HG03108 (cell line): ENCODE data around the gene GKAP1.
"Not testable (repeated sequence)": the region's sequence is repeated elsewhere in the genome, so short reads cannot be mapped to it uniquely, and the experiment has no call there.

Source experiments
- ATAC-seq: cut with Tn5 transposase; IDR thresholded peaks from one replicate; pipeline ENCODE4 v1.9.1; 2021; ENCODE audit warnings: moderate library complexity; ENCODE audit not compliant: unreplicated experiment

GKAP1 gene

DNA sequence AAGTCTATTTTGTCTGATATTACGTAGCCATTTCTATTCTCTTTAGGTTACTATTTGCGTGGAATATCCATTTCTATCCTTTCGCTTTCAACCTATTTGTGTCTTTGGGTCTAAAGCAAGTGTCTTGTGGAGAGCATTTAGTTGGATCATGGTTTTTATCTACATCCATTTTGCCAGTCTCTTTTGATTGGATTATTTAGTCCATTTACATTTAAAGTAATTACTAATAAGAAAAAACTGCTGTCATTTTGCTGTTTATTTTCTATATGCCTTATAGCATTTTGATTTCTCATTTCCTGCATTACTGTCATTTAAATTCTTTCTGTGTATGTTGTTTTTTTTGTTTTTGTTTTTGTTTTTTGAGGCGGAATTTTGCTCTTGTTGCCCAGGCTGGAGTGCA, 83.8 kb downstream of the GKAP1 start:
- ATAC-seq = no peak

GRCh38 chr9:83728591-83729368, 88.8 kb downstream of the GKAP1 start:
- not testable (repeated sequence) for ATAC-seq

DNA sequence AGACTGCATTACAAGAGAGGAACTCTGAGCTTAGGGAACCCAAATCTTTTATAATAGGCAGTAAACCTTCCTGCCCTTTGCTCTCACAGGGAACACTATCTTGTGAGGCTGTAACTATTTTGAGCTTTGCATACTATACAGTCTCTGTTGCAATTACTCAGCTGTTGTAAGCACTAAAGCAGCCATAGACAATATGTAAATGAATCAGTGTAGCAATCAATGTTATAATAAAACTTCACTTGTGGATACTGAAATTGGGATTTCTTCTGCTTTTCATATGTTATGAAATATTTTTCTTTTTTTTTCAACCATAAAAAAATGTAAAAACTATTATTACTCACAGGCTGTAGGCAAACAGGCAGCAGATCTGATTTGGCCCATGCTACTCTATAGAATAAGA, 93.1 kb downstream of the GKAP1 start:
- ATAC-seq = no peak

DNA sequence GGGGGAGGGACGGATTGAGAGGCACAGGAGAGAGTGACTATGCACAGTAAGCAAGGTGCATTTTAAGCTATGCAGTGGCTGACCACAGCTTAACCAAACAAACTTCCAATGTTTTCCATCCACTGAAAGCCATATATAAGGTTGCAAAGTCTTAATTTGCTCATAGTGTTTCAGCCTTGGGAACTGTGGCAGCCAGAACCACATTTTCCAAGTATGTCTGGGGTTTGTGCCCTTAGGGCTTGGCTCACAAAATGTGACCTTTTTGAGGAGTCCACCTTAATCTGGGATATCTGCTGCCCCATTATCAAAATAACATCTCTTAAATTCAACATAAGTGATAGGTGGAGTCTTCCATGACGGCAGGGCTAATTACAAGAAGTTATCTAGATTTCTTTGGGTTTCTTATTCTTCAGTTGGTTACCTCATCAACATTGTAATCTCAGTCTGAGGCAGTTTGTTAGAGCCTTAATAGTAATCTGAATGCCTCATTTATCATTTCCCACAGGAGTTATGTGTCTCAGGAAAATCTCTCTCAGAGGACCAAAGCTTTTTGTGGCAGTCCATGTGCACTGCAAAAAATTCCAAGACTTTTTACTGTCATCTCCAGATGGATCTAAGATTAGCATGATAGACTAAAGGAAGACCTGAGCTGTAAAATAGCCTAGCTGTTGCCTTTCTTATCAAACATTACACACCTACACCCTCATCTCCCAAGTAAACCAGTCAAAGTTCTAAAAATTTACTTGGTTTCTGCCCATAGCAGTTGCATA, 94.7 kb downstream of the GKAP1 start:
- no peak for ATAC-seq

GRCh38 chr9:83721509-83721908, 96.1 kb downstream of the GKAP1 start:
- ATAC-seq = no peak

DNA sequence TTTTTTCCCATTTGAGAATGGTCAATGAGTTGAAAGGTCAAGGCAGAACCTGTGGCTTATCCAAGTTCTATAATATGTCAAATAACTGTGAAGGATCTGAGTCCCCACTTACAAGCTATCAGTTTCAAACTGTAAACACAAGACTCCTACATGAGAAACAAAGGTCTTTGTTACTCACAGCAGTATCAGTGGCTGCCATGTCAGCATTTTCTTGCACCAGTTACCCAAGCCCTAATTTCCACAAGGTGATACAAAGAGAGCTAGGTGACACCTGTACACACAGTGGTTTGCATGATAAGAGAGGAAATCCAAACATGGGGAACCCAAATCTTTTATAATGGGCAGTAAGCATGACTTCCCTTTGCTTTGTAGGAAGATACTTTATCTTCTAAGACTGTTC, 101.8 kb downstream of the GKAP1 start:
- ATAC-seq = no peak

DNA sequence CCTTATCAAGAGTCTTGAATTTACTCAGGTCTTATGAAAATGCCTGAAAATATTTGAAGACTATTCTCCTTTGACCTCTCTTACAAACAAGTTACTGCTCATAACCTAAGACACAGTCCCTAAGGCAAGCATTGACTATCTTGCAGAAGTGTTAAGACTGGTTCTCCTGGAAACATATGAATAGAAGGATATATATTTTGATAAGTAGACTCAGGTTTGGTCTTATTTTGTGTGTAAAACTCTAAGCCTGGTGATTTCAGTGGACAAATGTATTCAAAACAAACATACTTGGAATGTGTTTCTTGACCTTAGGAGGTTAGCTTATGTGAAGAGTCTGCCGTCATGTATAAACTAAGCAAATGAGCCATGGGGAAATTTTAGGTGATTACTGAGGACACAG, 102.3 kb downstream of the GKAP1 start:
- ATAC-seq = no peak

GRCh38 chr9:83714329-83714728, 103.2 kb downstream of the GKAP1 start:
- no peak for ATAC-seq

- ATAC-seq = peak; percentile 51
Observed at GRCh38 chr9:83708515-83709158, 108.9 kb downstream of the GKAP1 start.

DNA sequence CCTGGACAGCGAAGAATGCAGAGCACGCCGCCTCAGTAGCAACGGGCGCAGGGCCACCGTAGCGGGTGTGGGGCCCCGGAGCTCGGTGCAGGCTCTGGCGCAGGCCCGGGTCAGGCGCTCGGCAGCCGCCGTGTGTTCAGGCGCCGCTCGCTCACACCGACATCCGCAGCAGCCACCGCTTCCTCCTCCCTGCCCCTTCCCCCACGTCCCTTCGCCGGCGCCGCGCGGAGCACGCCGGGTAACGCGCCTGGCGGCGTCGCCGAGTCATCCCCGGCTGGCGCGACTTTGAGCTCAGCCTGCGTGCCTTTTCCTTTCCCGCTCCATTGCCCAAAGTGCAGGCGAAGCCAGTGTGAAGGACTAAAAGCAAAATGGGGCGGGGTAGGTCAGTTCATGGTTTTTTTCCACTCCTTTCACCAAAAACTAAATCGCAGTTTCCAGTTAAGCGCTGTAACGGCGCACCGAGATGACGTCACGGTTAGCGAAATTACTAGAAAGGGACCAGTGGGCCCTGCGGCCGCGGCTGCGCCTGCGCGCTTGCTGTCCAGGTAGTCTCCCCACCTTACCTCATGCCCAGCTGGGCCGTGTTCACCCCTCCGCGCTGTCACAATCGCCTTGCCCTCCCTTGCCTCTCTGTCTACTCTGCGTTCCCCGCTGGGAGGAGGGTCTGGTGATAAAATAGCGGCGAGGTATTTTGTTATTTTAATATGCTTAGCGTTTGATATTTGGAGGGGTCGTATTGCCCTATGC, 109.6 kb downstream of the GKAP1 start, which contains the start of gene UBQLN1:
UBQLN1 (minus strand) TSS at position 191 of the 747 bp plus-strand sequence. CDS start 279 bp downstream, outside the sequence.
- peak; percentile 78 for ATAC-seq

GRCh38 chr9:83707518-83707767, 110.1 kb downstream of the GKAP1 start:
- peak; percentile 34 for ATAC-seq

DNA sequence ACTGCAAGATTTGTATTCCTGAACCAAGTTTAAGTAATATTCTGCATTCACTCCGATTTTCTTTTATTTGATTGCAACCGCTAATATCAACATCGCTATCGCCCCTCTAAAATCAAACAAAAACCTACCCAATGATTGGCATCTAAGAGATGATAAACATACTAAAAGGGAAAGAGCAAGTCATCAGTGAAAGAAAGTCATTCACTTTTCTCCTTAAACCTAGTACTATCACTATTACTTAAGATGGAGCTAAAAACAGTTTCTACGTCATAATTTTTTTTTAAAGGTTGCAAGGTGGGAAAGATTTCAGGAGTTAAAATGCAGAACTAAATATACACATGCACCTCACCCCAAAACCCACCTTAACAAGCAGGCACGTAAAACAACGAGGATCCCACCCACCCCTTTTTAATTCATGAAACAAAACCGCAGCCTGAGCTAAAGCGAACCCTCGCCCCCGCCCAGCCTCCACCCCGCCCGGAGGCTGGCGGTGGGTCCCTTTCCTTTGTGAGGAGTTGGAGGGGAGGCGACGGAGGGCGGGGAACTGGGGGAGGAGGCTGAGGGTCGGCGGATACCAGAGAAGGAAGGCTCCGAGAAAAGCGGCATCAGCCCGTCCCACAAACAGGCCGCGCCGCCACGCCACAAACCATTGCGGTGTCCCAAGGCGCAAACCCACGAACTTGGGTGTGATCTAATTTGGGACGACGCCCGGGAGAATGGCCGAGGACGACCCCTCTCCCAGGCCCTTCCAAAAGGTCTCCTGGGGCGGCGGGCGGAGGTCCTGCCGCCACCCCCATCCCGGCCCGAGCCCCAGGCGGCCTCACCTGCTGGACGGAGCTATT, 110.7 kb downstream of the GKAP1 start:
- peak; percentile 9 for ATAC-seq

DNA sequence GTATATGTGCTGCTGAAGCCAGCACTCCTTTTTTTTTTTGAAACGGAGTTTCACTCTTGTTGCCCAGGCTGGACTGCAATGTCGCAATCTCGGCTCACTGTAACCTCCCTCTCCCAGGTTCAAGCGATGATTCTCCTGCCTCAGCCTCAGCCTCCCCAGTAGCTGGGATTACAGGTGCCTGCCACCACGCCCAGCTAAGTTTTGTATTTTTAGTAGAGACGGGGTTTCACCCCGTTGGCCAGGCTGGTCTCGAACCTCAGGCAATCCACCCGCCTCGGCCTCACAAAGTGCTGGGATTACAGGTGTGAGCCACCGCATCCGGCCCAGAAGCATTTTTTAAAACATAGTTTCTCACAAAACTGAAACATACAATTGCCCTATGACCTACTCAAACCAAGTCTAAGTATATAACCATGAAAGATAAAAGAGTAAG, 112.3 kb downstream of the GKAP1 start:
- not testable (repeated sequence) for ATAC-seq

GRCh38 chr9:83701769-83702168, 115.8 kb downstream of the GKAP1 start:
- ATAC-seq = no peak

GRCh38 chr9:83701286-83701685, 116.3 kb downstream of the GKAP1 start:
- ATAC-seq = no peak

GRCh38 chr9:83699615-83700014, 118.0 kb downstream of the GKAP1 start:
- ATAC-seq = peak; percentile 51

DNA sequence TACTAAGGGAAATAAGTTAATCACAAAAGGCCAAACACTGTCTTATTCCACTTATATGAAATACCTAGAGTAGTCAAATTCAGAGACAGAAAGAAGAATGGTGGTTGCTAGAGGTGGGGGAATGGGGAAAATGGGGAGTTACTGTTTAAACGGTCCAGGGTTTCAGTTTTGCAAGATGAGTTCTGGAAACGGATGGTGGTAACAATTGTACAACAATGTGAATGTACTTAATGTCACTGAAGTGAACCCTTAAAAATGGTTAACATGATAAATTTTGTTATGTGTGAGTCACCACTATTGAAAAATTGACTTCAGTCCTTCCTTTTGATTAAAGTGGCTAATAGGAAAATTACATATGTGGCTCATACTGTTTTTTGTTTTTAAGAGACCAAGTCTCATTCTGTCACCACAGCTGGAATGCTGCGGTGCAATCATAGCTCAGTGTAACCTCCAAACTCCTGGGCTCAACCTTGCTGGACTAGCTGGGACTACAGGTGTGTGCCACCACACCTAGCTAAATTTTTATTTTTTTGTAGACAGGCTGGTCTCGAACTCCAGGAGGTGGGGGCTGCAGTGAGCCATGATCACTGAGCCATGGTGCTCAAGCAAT, 118.5 kb downstream of the GKAP1 start:
- ATAC-seq = peak; percentile 39

- ATAC-seq = no peak
Observed at GRCh38 chr9:83691492-83691891, 126.1 kb downstream of the GKAP1 start.
